ENCODE data around the gene RBM27.
"Not testable (repeated sequence)": the region's sequence is repeated elsewhere in the genome, so short reads cannot be mapped to it uniquely, and the experiment has no call there.

The RBM27 gene

GRCh38 chr5:146179696-146180095, 23.7 kb upstream of the RBM27 start:
- TF ChIP-seq POLR2AphosphoS5 (IDR thresholded peaks at IDR 0.05; ENCODE audit: borderline replicate concordance, low read depth, low read length): no peak
- no peak for TF ChIP-seq FOXP2 (optimal IDR thresholded peaks at IDR 0.05; ENCODE audit: control extremely low read depth, extremely low read length, insufficient read depth)
- TF ChIP-seq EZH2 (IDR thresholded peaks at IDR 0.05): no peak
- Histone ChIP-seq H3K9me3 (ENCODE audit: low read depth, low read length) (no peaks in the 10 kb centered on the region), H3K9ac (ENCODE audit: insufficient read length) (no peak overlapping the region), H3K36me3 (ENCODE audit: insufficient read depth, low read length) (peaks cover 59% of the 10 kb centered on the region), H3K27ac (no peak overlapping the region), H3K4me3 (no peak overlapping the region)
- DNase-seq (ENCODE audit: low read depth, low spot score): no peak

GRCh38 chr5:146183403-146183802, 20.0 kb upstream of the RBM27 start:
- H3K9ac ChIP-seq (ENCODE audit: insufficient read length); H3K27ac ChIP-seq; DNase-seq (ENCODE audit: low read depth, low spot score); H3K9me3 ChIP-seq (ENCODE audit: low read depth, low read length): not testable (repeated sequence)
- Histone ChIP-seq H3K36me3 (ENCODE audit: insufficient read depth, low read length) (peaks cover 28% of the 10 kb centered on the region), H3K4me3 (peak overlapping the region; percentile 99; the same call in 1 of the 2 replicates)

GRCh38 chr5:146185161-146185560, 18.2 kb upstream of the RBM27 start:
- Histone ChIP-seq H3K4me3 (no peak overlapping the region), H3K27ac (peak overlapping the region; percentile 40; the same call in 1 of the 2 replicates), H3K36me3 (ENCODE audit: insufficient read depth, low read length) (peaks cover 10% of the 10 kb centered on the region), H3K9me3 (ENCODE audit: low read depth, low read length) (no peaks in the 10 kb centered on the region), H3K9ac (ENCODE audit: insufficient read length) (no peak overlapping the region)
- no peak for DNase-seq (ENCODE audit: low read depth, low spot score)
- TF ChIP-seq FOXP2 (optimal IDR thresholded peaks at IDR 0.05; ENCODE audit: control extremely low read depth, extremely low read length, insufficient read depth) (no peak), EZH2 (IDR thresholded peaks at IDR 0.05) (no peak), POLR2AphosphoS5 (IDR thresholded peaks at IDR 0.05; ENCODE audit: borderline replicate concordance, low read depth, low read length) (no peak)

DNA sequence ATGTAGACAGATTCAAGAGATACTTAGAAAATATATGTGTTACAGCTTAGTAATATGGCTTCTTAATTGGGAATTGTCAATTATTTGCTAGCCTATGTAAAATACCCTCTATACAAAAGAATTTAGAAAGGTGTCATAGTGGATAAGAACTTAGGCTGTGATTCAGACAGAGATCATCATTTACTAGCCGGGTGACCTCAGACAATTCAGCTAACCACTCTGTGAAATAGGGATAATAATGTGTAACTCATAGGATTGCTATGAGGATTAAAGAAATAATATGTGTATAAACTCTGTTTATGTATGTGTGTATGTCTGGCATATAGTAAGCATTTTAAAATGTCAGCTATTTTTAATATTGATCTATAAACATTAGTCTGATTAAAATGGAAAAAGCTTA, 15.0 kb upstream of the RBM27 start:
- no peak for TF ChIP-seq EZH2 (IDR thresholded peaks at IDR 0.05)
- TF ChIP-seq POLR2AphosphoS5 (IDR thresholded peaks at IDR 0.05; ENCODE audit: borderline replicate concordance, low read depth, low read length): no peak
- TF ChIP-seq FOXP2 (optimal IDR thresholded peaks at IDR 0.05; ENCODE audit: control extremely low read depth, extremely low read length, insufficient read depth): no peak
- no peak overlapping the region for H3K4me3 ChIP-seq
- DNase-seq (ENCODE audit: low read depth, low spot score): no peak
- H3K9me3 ChIP-seq (ENCODE audit: low read depth, low read length): no peaks in the 10 kb centered on the region
- no peak overlapping the region for H3K27ac ChIP-seq
- no peaks in the 10 kb centered on the region for H3K36me3 ChIP-seq (ENCODE audit: insufficient read depth, low read length)
- H3K9ac ChIP-seq (ENCODE audit: insufficient read length): no peak overlapping the region

- Histone ChIP-seq H3K9ac (ENCODE audit: insufficient read length) (no peak overlapping the region), H3K9me3 (ENCODE audit: low read depth, low read length) (no peaks in the 10 kb centered on the region), H3K4me3 (no peak overlapping the region), H3K27ac (peak overlapping the region; percentile 62), H3K36me3 (ENCODE audit: insufficient read depth, low read length) (no peaks in the 10 kb centered on the region)
- DNase-seq (ENCODE audit: low read depth, low spot score): no peak
- TF ChIP-seq POLR2AphosphoS5 (IDR thresholded peaks at IDR 0.05; ENCODE audit: borderline replicate concordance, low read depth, low read length): no peak
- no peak for TF ChIP-seq FOXP2 (optimal IDR thresholded peaks at IDR 0.05; ENCODE audit: control extremely low read depth, extremely low read length, insufficient read depth)
- no peak for TF ChIP-seq EZH2 (IDR thresholded peaks at IDR 0.05)
These were observed 10.8 kb upstream of the RBM27 start for GRCh38 chr5:146192571-146193043.

DNA sequence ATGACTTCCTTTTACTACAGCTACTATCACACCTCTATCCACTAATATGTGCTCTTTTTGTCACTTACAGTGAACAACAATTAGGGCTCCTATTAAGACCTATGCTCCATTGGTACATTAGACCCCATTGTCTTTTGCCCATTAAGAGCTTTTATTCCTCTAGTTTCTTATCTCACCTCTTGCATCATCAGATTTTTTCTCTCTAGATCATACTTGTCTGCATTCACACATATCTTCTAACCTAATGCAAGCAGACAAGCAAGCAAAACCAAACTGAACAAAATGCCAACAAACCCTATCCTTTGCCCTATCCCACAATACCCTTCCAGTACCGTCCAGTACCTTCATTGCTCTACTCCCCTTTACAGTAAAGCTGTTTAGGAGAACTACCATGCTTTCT, 10.1 kb upstream of the RBM27 start:
- no peak overlapping the region for H3K4me3 ChIP-seq
- no peak for DNase-seq (ENCODE audit: low read depth, low spot score)
- peak overlapping the region; percentile 62 for H3K27ac ChIP-seq
- H3K36me3 ChIP-seq (ENCODE audit: insufficient read depth, low read length): no peaks in the 10 kb centered on the region
- H3K9ac ChIP-seq (ENCODE audit: insufficient read length): no peak overlapping the region
- TF ChIP-seq POLR2AphosphoS5 (IDR thresholded peaks at IDR 0.05; ENCODE audit: borderline replicate concordance, low read depth, low read length): no peak
- TF ChIP-seq FOXP2 (optimal IDR thresholded peaks at IDR 0.05; ENCODE audit: control extremely low read depth, extremely low read length, insufficient read depth): no peak
- no peak for TF ChIP-seq EZH2 (IDR thresholded peaks at IDR 0.05)
- H3K9me3 ChIP-seq (ENCODE audit: low read depth, low read length): no peaks in the 10 kb centered on the region

DNA sequence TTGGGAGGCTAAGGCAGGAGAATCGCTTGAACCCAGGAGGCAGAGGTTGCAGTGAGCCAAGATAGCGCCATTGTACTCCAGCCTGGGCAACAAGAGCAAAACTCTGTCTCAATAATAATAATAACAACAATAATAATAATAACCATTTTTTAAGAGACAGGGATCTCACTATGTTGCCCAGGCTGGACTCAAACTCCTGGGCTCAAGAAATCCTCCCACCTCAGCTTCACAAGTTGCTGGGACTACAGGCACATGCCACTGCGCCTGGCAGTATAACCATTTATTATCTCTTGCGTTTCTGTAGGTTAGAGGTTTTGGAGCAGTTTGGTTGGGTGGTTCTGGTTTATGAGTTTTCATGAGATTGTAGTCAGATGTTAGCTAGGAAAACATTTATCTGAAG, 8.4 kb upstream of the RBM27 start:
- H3K4me3 ChIP-seq; H3K9ac ChIP-seq (ENCODE audit: insufficient read length): not testable (repeated sequence)

DNA sequence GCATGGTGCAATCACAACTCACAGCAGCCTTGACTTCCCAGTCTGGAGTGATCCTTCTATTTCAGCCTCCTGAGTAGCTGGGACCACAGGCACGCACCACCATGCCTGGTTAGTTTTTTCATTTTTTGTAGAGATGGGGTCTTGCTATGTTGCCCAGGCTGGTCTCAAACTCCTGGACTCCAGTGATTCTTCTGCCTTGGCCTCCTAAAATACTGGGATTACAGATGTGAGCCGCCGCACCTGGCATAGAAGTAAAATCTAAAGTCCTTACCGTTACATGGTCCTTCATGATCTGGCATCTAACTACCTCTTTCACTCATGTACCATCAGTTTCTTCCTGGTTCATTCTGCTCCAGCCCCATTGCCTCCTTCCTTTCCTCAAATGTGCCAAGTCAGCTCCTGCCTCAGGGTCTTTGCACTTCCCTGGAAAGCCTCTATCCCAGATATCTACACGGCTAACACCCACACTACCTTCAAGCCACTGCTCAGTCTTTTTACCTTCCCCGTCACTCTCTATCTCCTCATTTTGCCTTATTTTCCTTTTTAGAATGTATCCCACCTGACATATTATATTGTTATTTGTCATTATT, 6.9 kb upstream of the RBM27 start:
- Histone ChIP-seq H3K36me3 (ENCODE audit: insufficient read depth, low read length) (no peaks in the 10 kb centered on the region), H3K27ac (no peak overlapping the region), H3K9ac (ENCODE audit: insufficient read length) (no peak overlapping the region), H3K9me3 (ENCODE audit: low read depth, low read length) (no peaks in the 10 kb centered on the region), H3K4me3 (no peak overlapping the region)
- TF ChIP-seq FOXP2 (optimal IDR thresholded peaks at IDR 0.05; ENCODE audit: control extremely low read depth, extremely low read length, insufficient read depth) (no peak), EZH2 (IDR thresholded peaks at IDR 0.05) (no peak), POLR2AphosphoS5 (IDR thresholded peaks at IDR 0.05; ENCODE audit: borderline replicate concordance, low read depth, low read length) (no peak)
- DNase-seq (ENCODE audit: low read depth, low spot score): no peak

More for the DNA sequence above, 8.4 kb upstream of the RBM27 start:
- H3K9me3 ChIP-seq (ENCODE audit: low read depth, low read length); H3K27ac ChIP-seq; DNase-seq (ENCODE audit: low read depth, low spot score); H3K36me3 ChIP-seq (ENCODE audit: insufficient read depth, low read length): not testable (repeated sequence)

- H3K27ac ChIP-seq: peak overlapping the region; percentile 85
- DNase-seq (ENCODE audit: low read depth, low spot score): no peak
- TF ChIP-seq FOXP2 (optimal IDR thresholded peaks at IDR 0.05; ENCODE audit: control extremely low read depth, extremely low read length, insufficient read depth) (no peak), POLR2AphosphoS5 (IDR thresholded peaks at IDR 0.05; ENCODE audit: borderline replicate concordance, low read depth, low read length) (no peak), EZH2 (IDR thresholded peaks at IDR 0.05) (no peak)
These were observed 4.1 kb upstream of the RBM27 start for GRCh38 chr5:146199176-146199815.

DNA sequence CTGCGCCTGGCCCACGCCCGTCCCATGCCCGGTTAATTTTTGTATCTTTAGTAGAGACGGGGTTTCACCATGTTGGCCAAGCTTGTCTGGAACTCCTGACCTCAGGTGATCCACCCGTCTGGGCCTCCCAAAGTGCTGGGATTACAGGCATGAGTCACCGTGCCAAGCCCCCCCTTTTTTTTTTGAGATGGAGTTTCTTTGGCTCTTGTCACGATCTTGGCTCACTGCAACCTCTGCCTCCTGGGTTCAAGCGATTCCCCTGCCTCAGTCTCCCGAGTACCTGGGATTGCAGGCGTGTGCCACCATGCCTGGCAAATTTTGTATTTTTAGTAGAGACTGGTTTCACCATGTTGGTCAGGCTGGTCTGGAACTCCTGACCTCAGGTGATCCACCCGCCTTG, 1.6 kb upstream of the RBM27 start:
- not testable (repeated sequence) for H3K36me3 ChIP-seq (ENCODE audit: insufficient read depth, low read length); DNase-seq (ENCODE audit: low read depth, low spot score); H3K4me3 ChIP-seq; H3K9ac ChIP-seq (ENCODE audit: insufficient read length); H3K27ac ChIP-seq; H3K9me3 ChIP-seq (ENCODE audit: low read depth, low read length)

More at GRCh38 chr5:146199176-146199815, 4.1 kb upstream of the RBM27 start:
- Histone ChIP-seq H3K9ac (ENCODE audit: insufficient read length) (no peak overlapping the region), H3K4me3 (no peak overlapping the region), H3K9me3 (ENCODE audit: low read depth, low read length) (no peaks in the 10 kb centered on the region), H3K36me3 (ENCODE audit: insufficient read depth, low read length) (no peaks in the 10 kb centered on the region)
